Measurements from ENCODE around the gene GALNT18.

GRCh38 chr11:11390068-11390771, 231.6 kb downstream of the GALNT18 start:
- TF ChIP-seq CTCF (IDR thresholded peaks at IDR 0.05) (no peak), POLR2AphosphoS5 (IDR thresholded peaks at IDR 0.05; ENCODE audit: insufficient read depth in 1 of 2, low read depth in 1 of 2) (no peak), POLR2A (IDR thresholded peaks at IDR 0.05) (no peak)
